Fibroblast of peridontal ligament (primary cell): ENCODE data around the gene WDR27.
A peak's percentile ranks its signal among the peaks of the same experiment; 100 is the strongest.
"Not testable (repeated sequence)": the region's sequence is repeated elsewhere in the genome, so short reads cannot be mapped to it uniquely, and the experiment has no call there.

Experiments
- DNase-seq: peaks from one replicate; pipeline ENCODE4 v3.0.0-alpha.2; 2010; ENCODE audit errors: extremely low read depth

The WDR27 gene

GRCh38 chr6:169487579-169488436, 214.0 kb downstream of the WDR27 start:
- peak; percentile 33 for DNase-seq

- no peak for DNase-seq
Observed at GRCh38 chr6:169479783-169480495, 221.9 kb downstream of the WDR27 start.

GRCh38 chr6:169474362-169474761, 227.5 kb downstream of the WDR27 start:
- no peak for DNase-seq

GRCh38 chr6:169473663-169474062, 228.2 kb downstream of the WDR27 start:
- no peak for DNase-seq

- DNase-seq, result no peak
Observed at GRCh38 chr6:169472786-169473416, 228.9 kb downstream of the WDR27 start.

- no peak for DNase-seq
Observed at GRCh38 chr6:169470790-169471189, 231.0 kb downstream of the WDR27 start.

GRCh38 chr6:169469028-169469427, 232.8 kb downstream of the WDR27 start:
- DNase-seq, result no peak

- DNase-seq, result not testable (repeated sequence)
Observed at GRCh38 chr6:169467755-169468154, 234.1 kb downstream of the WDR27 start.

GRCh38 chr6:169466256-169466655, 235.6 kb downstream of the WDR27 start:
- DNase-seq, result not testable (repeated sequence)

- no peak for DNase-seq
Observed at GRCh38 chr6:169457762-169458161, 244.1 kb downstream of the WDR27 start.

GRCh38 chr6:169456840-169457239, 245.0 kb downstream of the WDR27 start:
- no peak for DNase-seq

GRCh38 chr6:169455470-169455869, 246.4 kb downstream of the WDR27 start:
- no peak for DNase-seq

GRCh38 chr6:169454872-169455204, 247.0 kb downstream of the WDR27 start:
- no peak for DNase-seq

GRCh38 chr6:169454204-169454871, 247.5 kb downstream of the WDR27 start:
- DNase-seq, result peak; percentile 87

- DNase-seq, result no peak
Observed at GRCh38 chr6:169452869-169453620, 248.8 kb downstream of the WDR27 start.

- DNase-seq, result peak; percentile 95
Observed at GRCh38 chr6:169452117-169452868, 249.5 kb downstream of the WDR27 start.

- DNase-seq, result peak; percentile 11
Observed at GRCh38 chr6:169451065-169451838, 250.6 kb downstream of the WDR27 start.

GRCh38 chr6:169450097-169450496, 251.7 kb downstream of the WDR27 start:
- no peak for DNase-seq

GRCh38 chr6:169449221-169449620, 252.6 kb downstream of the WDR27 start:
- no peak for DNase-seq
